Parathyroid adenoma (tissue), 2 donors: ENCODE data around the gene KCNK3.
"Not testable (repeated sequence)": the region's sequence is repeated elsewhere in the genome, so short reads cannot be mapped to it uniquely, and the experiment has no call there.

ENCODE experiments used
- H2AFZ ChIP-seq: fragments of 300-600 bp; sonication (generic); one replicate; pipeline ENCODE4 v1.7.0; 2017; ENCODE audit warnings: antibody characterized with exemption, mild to moderate bottlenecking
- H3K27ac ChIP-seq: fragments of 300-600 bp; sonication (generic); one replicate; pipeline ENCODE4 v1.7.0; 2017
- H3K27me3 ChIP-seq: fragments of 300-600 bp; sonication (generic); one replicate; pipeline ENCODE4 v1.7.0; 2017; ENCODE audit warnings: low read length; ENCODE audit not compliant: control insufficient read depth, insufficient read depth
- H3K36me3 ChIP-seq: fragments of 300-600 bp; sonication (generic); one replicate; pipeline ENCODE4 v1.7.0; 2017; ENCODE audit warnings: low read length; ENCODE audit not compliant: control insufficient read depth, insufficient read depth
- H3K4me1 ChIP-seq: fragments of 300-600 bp; sonication (generic); one replicate; pipeline ENCODE4 v1.7.0; 2017; ENCODE audit warnings: control low read depth
- H3K4me2 ChIP-seq: fragments of 300-600 bp; sonication (generic); one replicate; pipeline ENCODE4 v1.7.0; 2017; ENCODE audit warnings: low read length
- H3K4me3 ChIP-seq: fragments of 300-600 bp; sonication (generic); one replicate; pipeline ENCODE4 v1.7.0; 2017; ENCODE audit warnings: low read depth, low read length
- H3K79me2 ChIP-seq: fragments of 300-600 bp; sonication (generic); one replicate; pipeline ENCODE4 v1.7.0; 2017; ENCODE audit warnings: control low read depth
- H3K9ac ChIP-seq: fragments of 300-600 bp; sonication (generic); one replicate; pipeline ENCODE4 v1.7.0; 2017; ENCODE audit warnings: mild to moderate bottlenecking
- H3K9me3 ChIP-seq: fragments of 300-600 bp; sonication (generic); one replicate; pipeline ENCODE4 v1.7.0; 2017; ENCODE audit warnings: low read length; ENCODE audit not compliant: control insufficient read depth
- CTCF ChIP-seq: fragments of 300-600 bp; sonication (generic); IDR thresholded peaks from one replicate; pipeline ENCODE4 v1.7.0; 2017; ENCODE audit warnings: antibody characterized with exemption, mild to moderate bottlenecking
- donor health status: primary hyperparathyroidism.

KCNK3 gene

GRCh38 chr2:26745609-26746327, 53.2 kb downstream of the KCNK3 start:
- Histone ChIP-seq H2AFZ (no peak overlapping the region), H3K36me3 (no peaks in the 10 kb centered on the region), H3K27me3 (no peaks in the 10 kb centered on the region), H3K4me2 (no peak overlapping the region), H3K9ac (no peak overlapping the region), H3K79me2 (no peaks in the 10 kb centered on the region), H3K9me3 (no peaks in the 10 kb centered on the region), H3K4me3 (no peak overlapping the region), H3K4me1 (peaks cover 19% of the 10 kb centered on the region), H3K27ac (no peak overlapping the region)
- TF ChIP-seq CTCF, result peak; percentile 97

GRCh38 chr2:26746934-26747333, 54.4 kb downstream of the KCNK3 start:
- no peaks in the 10 kb centered on the region for H3K79me2 ChIP-seq
- no peak overlapping the region for H3K4me3 ChIP-seq
- no peak overlapping the region for H2AFZ ChIP-seq
- H3K9ac ChIP-seq, result no peak overlapping the region
- H3K4me1 ChIP-seq, result peaks cover 8% of the 10 kb centered on the region
- H3K27ac ChIP-seq, result no peak overlapping the region
- no peaks in the 10 kb centered on the region for H3K36me3 ChIP-seq
- TF ChIP-seq CTCF, result no peak
- no peaks in the 10 kb centered on the region for H3K9me3 ChIP-seq
- no peak overlapping the region for H3K4me2 ChIP-seq
- no peaks in the 10 kb centered on the region for H3K27me3 ChIP-seq

- H3K36me3 ChIP-seq, H3K9me3 ChIP-seq, H3K9ac ChIP-seq, H3K79me2 ChIP-seq, H3K27me3 ChIP-seq, H3K27ac ChIP-seq, H3K4me1 ChIP-seq, H3K4me2 ChIP-seq, H3K4me3 ChIP-seq, H2AFZ ChIP-seq: not testable (repeated sequence)
Measured at GRCh38 chr2:26749787-26750420, 57.4 kb downstream of the KCNK3 start.

- not testable (repeated sequence) for H3K36me3 ChIP-seq, H3K4me1 ChIP-seq, H2AFZ ChIP-seq, H3K27ac ChIP-seq, H3K79me2 ChIP-seq, H3K4me2 ChIP-seq, H3K27me3 ChIP-seq, H3K9me3 ChIP-seq, H3K4me3 ChIP-seq, H3K9ac ChIP-seq
Measured at GRCh38 chr2:26750467-26750866, 57.9 kb downstream of the KCNK3 start.

GRCh38 chr2:26752656-26753055, 60.1 kb downstream of the KCNK3 start:
- Histone ChIP-seq H2AFZ (no peak overlapping the region), H3K4me3 (no peak overlapping the region), H3K4me1 (peaks cover 9% of the 10 kb centered on the region), H3K36me3 (no peaks in the 10 kb centered on the region), H3K9ac (no peak overlapping the region), H3K27me3 (no peaks in the 10 kb centered on the region), H3K79me2 (no peaks in the 10 kb centered on the region), H3K27ac (no peak overlapping the region), H3K4me2 (no peak overlapping the region), H3K9me3 (no peaks in the 10 kb centered on the region)
- TF ChIP-seq CTCF, result no peak
